ENCODE measurements around the gene JAZF1. TPM values are rescaled to one million over a fixed set of nuclear protein-coding genes. Genes with fewer than 3 reads are reported as not detected.

Gene JAZF1
- total and polyA plus RNA-seq, 9 of the 15 experiments (the other 6 are each of a cell fraction or from before 2014, with no cell fraction given) = 0.04 to 0.64 (median 0.11) TPM; not detected in 3

GRCh38 chr7:27928001-27928400 is 252.6 kb downstream of the JAZF1 start:
- H3K9me3 ChIP-seq (replicated peaks; ENCODE audit: control insufficient read depth, insufficient read depth, low read depth, low read length) = no peaks in the 10 kb centered on the region
- ChIA-PET POLR2A (interaction anchor here (0.8 kb wide), 1 partner anchor 16 kb away, joined by 4 read pairs; no protein-coding TSS in a partner anchor), CTCF (ENCODE audit: low intra/inter-chr PET ratio) (no interaction called here)
- TF ChIP-seq RFX1 (IDR thresholded peaks at IDR 0.05) (no peak), ATF1 (CRISPR knock-in tag; IDR thresholded peaks at IDR 0.05) (no peak), ATF1 (tag; IDR thresholded peaks at IDR 0.05) (no peak), ZHX1 (conservative IDR thresholded peaks at IDR 0.05; ENCODE audit: low read length) (no peak), TCF3 (CRISPR knock-in tag; IDR thresholded peaks at IDR 0.05) (no peak), SPI1 (IDR thresholded peaks at IDR 0.05; ENCODE audit: borderline replicate concordance, low read depth, low read length) (no peak), E2F4 (CRISPR knock-in tag; IDR thresholded peaks at IDR 0.05; ENCODE audit: low read depth) (no peak), ZNF124 (CRISPR knock-in tag; IDR thresholded peaks at IDR 0.05) (no peak), BRCA1 (IDR thresholded peaks at IDR 0.05) (no peak), BRCA1 (CRISPR knock-in tag; IDR thresholded peaks at IDR 0.05) (no peak)
- no peak overlapping the region for H3K4me2 ChIP-seq (ENCODE audit: insufficient read depth, low read length)
- no peak overlapping the region for H2AFZ ChIP-seq (ENCODE audit: low read depth, low read length)
- no TSS peak for BruUV-seq (replicated peaks)
- H3K4me3 ChIP-seq = no peak overlapping the region
- in situ Hi-C loops (cut with MboI) = no loop called here
- H3K9me1 ChIP-seq (ENCODE audit: control insufficient read depth, insufficient read depth, low read length) = no peaks in the 10 kb centered on the region
- intact Hi-C loops (cut with micrococcal nuclease) = loop anchor here (5.0 to 10.0 kb wide), 2 partner anchors 164 to 183 kb away; partner anchors contain the start of gene TAX1BP1
- no peak overlapping the region for H3K27ac ChIP-seq (ENCODE audit: extremely low read depth, low read depth, low read length)
- H3K36me3 ChIP-seq (ENCODE audit: control insufficient read depth, insufficient read depth, low read length) = no peaks in the 10 kb centered on the region
- no peaks in the 10 kb centered on the region for H3K4me1 ChIP-seq (replicated peaks in 1 of 2; ENCODE audit: control insufficient read depth in 2 of 2, insufficient read depth in 2 of 2, low read length in 2 of 2)
- no peak for FAIRE-seq
- H3K9ac ChIP-seq (ENCODE audit: insufficient read depth in 1 of 2, low read depth in 2 of 2, low read length in 2 of 2) = no peak overlapping the region
- H3K27me3 ChIP-seq (ENCODE audit: control insufficient read depth in 2 of 2, insufficient read depth in 2 of 2, low read length in 2 of 2) = peaks cover 15% of the 10 kb centered on the region in 2 experiments; a peak in 4 of 5 replicates
- no peaks in the 10 kb centered on the region for H3K79me2 ChIP-seq (ENCODE audit: control insufficient read depth, insufficient read depth, low read length)
- no peaks in the 10 kb centered on the region for H4K20me1 ChIP-seq (replicated peaks; ENCODE audit: control insufficient read depth, insufficient read depth, low read length)
- DNase-seq (ENCODE audit: extremely low read depth in 1 of 4, low spot score in 3 of 4) = no peak
- no peak for ATAC-seq

All from K562 (cell line).